PFSK-1 (cell line): Measurements from ENCODE around the gene HHATL.

Source experiments
- FOXP2 ChIP-seq: optimal IDR thresholded peaks from 2 replicates; pipeline ENCODE3; 2011; ENCODE audit warnings: borderline replicate concordance, control low read depth, inconsistent platforms; ENCODE audit not compliant: insufficient read depth; ENCODE audit errors: extremely low read length, extremely low read depth
- POLR2AphosphoS5 ChIP-seq: IDR thresholded peaks from 2 replicates; pipeline ENCODE4 v1.6.1; 2012; ENCODE audit warnings: low read depth, mild to moderate bottlenecking, control low read depth, low read length, moderate library complexity
- SIN3A ChIP-seq: IDR thresholded peaks from 2 replicates; pipeline ENCODE4 v1.6.1; 2012; ENCODE audit warnings: mild to moderate bottlenecking, low read length, moderate library complexity, borderline replicate concordance; ENCODE audit not compliant: insufficient read depth
- TAF1 ChIP-seq: IDR thresholded peaks from 2 replicates; pipeline ENCODE4 v1.6.1; 2012; ENCODE audit warnings: low read length, control low read depth, borderline replicate concordance; ENCODE audit not compliant: insufficient read depth
- TF ChIP-seq, protein P1 (sequence below), 2 experiments: IDR thresholded peaks; 2 replicates each; pipeline versions ENCODE4 v1.6.1 to v1.8.0; 2011 to 2012; ENCODE audit warnings: low read depth in 2 of 2, low read length in 2 of 2, control low read depth in 1 of 2, inconsistent platforms in 1 of 2, mild to moderate bottlenecking in 1 of 2, moderate library complexity in 1 of 2; ENCODE audit not compliant: insufficient read depth in 1 of 2

DNA sequence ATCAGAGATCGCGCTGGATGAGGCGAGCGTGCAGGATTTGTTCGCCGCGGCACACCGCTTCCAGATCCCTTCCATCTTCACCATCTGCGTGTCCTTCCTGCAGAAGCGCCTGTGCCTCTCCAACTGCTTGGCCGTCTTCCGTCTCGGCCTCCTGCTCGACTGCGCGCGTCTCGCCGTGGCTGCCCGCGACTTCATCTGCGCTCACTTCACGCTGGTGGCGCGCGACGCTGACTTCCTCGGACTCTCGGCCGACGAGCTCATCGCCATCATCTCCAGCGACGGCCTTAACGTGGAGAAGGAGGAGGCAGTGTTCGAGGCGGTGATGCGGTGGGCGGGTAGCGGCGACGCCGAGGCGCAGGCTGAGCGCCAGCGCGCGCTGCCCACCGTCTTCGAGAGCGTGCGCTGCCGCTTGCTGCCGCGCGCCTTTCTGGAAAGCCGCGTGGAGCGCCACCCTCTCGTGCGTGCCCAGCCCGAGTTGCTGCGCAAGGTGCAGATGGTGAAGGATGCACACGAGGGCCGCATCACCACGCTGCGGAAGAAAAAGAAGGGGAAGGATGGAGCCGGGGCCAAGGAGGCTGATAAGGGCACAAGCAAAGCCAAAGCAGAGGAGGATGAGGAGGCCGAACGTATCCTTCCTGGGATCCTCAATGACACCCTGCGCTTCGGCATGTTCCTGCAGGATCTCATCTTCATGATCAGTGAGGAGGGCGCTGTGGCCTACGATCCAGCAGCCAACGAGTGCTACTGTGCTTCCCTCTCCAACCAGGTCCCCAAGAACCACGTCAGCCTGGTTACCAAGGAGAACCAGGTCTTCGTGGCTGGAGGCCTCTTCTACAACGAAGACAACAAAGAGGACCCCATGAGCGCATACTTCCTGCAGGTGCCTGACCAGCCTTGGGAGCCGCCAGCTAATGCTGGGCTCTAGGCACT lies 16.4 kb downstream of the HHATL start:
- no peak for TF ChIP-seq POLR2AphosphoS5
- TF ChIP-seq, protein P1, sequence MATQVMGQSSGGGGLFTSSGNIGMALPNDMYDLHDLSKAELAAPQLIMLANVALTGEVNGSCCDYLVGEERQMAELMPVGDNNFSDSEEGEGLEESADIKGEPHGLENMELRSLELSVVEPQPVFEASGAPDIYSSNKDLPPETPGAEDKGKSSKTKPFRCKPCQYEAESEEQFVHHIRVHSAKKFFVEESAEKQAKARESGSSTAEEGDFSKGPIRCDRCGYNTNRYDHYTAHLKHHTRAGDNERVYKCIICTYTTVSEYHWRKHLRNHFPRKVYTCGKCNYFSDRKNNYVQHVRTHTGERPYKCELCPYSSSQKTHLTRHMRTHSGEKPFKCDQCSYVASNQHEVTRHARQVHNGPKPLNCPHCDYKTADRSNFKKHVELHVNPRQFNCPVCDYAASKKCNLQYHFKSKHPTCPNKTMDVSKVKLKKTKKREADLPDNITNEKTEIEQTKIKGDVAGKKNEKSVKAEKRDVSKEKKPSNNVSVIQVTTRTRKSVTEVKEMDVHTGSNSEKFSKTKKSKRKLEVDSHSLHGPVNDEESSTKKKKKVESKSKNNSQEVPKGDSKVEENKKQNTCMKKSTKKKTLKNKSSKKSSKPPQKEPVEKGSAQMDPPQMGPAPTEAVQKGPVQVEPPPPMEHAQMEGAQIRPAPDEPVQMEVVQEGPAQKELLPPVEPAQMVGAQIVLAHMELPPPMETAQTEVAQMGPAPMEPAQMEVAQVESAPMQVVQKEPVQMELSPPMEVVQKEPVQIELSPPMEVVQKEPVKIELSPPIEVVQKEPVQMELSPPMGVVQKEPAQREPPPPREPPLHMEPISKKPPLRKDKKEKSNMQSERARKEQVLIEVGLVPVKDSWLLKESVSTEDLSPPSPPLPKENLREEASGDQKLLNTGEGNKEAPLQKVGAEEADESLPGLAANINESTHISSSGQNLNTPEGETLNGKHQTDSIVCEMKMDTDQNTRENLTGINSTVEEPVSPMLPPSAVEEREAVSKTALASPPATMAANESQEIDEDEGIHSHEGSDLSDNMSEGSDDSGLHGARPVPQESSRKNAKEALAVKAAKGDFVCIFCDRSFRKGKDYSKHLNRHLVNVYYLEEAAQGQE (IDR thresholded peaks at IDR 0.05; ENCODE audit: insufficient read depth in 1 of 2, low read depth in 2 of 2, low read length in 2 of 2): no peak
- TF ChIP-seq TAF1: no peak
- TF ChIP-seq SIN3A: no peak
- no peak for TF ChIP-seq FOXP2
